HK-2 (cell line): ENCODE measurements around the gene AGO3.
A peak's percentile ranks its signal among the peaks of the same experiment; 100 is the strongest.

Experiments
- DNase-seq: peaks from one replicate; pipeline ENCODE4 v3.0.0-alpha.2; 2018; ENCODE audit not compliant: unreplicated experiment

AGO3 gene

GRCh38 chr1:36083635-36084496 is 153.0 kb downstream of the AGO3 start, which contains the start of gene TEKT2:
TSS of gene TEKT2 (plus strand) at chr1:36084094. CDS start at chr1:36084922, 828 bp downstream.
- no peak for DNase-seq

GRCh38 chr1:36084497-36085115 is 153.7 kb downstream of the AGO3 start:
- DNase-seq, result no peak

DNA sequence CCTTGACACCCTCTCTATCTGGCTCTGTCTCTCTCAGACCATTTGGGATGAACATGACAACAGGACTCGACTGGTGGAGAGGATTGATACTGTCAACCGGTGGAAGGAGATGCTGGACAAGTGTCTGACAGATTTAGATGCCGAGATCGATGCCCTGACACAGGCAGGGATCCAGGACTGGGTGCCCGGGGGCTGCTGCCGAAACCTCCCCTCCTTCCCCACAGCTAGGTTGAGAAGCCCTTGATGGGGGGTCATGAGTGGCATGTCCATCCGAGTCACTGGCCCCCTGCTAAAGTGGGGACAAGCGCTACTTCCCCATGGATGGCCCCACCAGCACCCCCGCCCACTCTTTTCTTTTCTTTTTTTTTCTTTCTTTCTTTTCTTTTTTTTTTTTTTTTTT is 154.2 kb downstream of the AGO3 start:
- no peak for DNase-seq

DNA sequence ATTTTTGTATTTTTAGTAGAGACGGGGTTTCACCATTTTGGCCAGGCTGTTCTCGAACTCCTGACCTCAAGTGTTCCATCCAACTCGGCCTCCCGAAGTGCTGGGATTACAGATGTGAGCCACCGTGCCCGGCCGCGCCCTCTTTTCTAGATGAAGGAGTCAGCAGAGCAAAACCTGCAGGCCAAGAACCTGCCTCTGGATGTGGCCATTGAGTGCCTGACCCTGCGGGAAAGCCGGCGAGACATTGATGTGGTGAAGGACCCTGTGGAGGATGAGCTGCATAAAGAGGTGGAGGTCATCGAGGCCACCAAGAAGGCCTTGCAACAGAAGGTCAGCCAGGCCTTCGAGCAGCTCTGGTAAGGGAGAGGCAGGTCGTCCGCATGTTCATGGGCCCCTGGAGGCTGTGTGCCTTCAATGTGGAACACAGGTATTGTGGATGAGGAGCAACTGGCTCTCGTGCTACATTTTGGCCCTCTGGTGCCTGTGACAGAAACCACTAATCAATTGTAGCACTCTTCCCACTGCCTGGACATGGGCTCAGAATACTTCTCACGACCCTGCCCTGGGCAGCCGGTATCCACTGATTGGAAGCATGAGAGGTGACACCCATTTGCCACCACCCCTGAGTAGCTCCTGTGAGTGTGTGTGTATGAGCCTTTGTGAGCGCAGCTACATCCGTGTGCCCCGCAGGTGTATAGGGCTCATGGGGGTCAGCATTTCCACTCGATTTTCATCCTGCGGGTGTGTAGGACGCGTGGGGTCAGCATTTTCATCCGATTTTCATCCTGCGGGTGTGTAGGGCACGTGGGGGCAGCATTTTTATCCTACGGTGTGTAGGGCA is 155.0 kb downstream of the AGO3 start:
- DNase-seq, result no peak

DNA sequence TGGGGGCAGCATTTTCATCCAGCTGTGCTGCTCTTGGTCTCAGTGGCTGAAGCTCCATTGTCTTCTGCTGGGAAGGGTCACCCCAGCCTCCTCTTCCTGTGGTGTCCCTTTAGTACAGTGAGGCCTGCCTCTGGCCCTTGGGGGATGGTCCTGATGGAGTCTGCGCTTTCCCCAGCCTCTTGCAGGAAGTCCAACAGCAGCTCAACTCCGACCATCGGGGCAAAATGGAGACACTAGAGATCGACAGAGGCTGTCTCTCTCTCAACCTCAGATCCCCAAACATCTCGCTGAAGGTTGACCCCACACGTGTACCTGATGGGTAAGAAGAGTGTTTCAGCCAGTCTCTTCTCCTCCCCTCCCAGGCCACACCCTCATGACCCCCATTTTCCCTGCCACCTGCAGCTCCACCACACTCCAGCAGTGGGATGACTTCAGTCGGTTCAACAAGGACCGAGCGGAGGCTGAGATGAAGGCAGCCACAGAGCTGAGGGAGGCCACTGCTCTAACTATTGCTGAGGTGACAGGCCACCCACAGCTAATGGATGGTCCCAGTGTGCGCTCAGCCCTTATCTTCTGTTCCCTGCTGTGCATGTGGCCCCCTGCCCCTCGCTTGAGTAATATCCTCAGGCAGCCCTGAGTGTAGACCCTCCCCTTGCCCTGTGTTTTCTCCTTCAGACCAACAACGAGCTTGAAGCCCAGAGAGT is 155.8 kb downstream of the AGO3 start:
- DNase-seq, result no peak

GRCh38 chr1:36087233-36088123 is 156.6 kb downstream of the AGO3 start:
- DNase-seq, result no peak

DNA sequence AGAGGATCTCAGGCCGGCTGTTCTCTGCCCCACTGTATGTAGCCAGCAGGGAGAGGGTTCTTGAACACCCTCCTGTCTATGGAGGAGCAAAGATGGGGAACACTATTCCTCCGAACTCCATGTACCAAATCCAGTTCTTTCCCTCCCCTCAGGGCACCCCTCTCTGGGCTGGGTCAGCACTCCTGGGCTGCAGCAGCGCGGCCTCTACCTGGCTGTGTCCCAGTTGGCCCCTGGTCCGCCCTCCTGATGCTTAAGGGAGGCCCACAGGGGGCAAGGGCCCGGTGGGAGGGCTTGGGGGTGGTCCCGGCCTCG is 157.3 kb downstream of the AGO3 start:
- no peak for DNase-seq

- DNase-seq, result peak; percentile 90
Measured at GRCh38 chr1:36088577-36089392, 157.9 kb downstream of the AGO3 start, which contains the start of gene ADPRS. TSS of gene ADPRS (plus strand) at chr1:36088892. CDS start at chr1:36088905, 13 bp downstream.

- peak; percentile 30 for DNase-seq
Measured at GRCh38 chr1:36089393-36090121, 158.7 kb downstream of the AGO3 start.

GRCh38 chr1:36091141-36091540 is 160.2 kb downstream of the AGO3 start:
- no peak for DNase-seq

- DNase-seq, result no peak
Measured at GRCh38 chr1:36091698-36092097, 160.8 kb downstream of the AGO3 start.

DNA sequence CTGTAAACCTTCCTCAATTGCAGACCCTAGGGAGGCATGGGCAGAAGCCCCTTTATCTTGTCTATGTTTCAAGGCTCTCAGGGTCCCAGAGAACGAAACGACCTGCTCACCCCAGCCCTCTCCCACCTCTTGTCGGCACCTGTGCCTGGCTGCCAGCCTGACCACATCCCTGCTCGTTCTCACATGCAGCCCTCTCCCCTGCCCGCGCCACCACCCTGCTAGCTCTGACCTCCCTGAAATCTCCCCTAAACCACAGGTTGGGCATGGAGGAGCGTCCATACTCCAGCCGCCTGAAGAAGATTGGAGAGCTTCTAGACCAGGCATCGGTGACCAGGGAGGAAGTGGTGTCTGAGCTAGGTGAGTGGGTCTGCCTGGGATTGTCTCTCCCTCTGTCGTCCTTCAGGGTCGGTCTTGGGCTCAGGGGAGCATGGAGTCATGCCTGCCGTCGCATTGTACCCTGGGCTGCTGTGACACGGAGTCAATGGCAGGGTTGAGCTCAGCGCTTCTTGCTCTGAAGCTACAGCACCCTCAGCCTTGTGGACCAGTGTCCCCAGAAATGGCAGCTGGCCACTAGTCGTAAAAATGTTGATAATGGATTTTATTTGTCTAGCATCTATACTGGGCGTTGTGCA is 161.4 kb downstream of the AGO3 start:
- no peak for DNase-seq

DNA sequence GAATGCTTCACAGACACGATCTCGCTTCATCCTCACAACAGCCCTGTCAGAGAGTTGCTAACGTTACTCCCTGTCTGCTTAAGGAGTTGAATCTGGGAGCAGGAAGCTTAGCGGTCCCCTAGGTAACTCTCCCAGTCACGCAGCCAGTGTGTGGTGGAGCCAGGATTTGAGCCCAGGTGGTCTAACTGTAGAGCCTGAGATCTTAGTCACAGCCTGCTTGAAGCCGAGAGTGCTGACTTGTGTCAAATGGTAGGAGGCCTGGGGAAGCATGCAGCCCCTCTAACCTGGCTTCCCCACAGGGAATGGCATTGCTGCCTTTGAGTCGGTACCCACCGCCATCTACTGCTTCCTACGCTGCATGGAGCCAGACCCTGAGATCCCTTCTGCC is 161.9 kb downstream of the AGO3 start:
- no peak for DNase-seq

- DNase-seq, result no peak
Measured at GRCh38 chr1:36093226-36093625, 162.3 kb downstream of the AGO3 start.

DNA sequence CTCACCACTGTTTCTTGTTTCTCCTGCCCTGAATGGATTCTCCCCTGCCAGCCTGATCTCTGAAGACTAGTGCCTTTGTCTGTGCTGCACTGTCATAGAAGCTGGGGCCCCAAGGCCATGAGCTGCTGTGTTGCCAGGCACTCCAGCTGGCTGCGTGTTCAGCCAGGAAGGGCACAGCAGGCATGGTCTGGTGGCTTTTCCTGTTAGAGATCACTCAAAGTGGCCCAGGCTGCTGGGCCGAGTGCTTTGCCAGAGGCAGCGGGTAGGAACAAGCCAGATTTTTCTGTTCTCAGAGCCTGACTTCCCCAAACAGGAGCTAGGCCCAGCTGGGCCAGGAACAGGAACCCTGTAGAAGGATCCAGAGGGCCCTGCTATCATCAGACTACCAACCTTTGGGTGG is 163.0 kb downstream of the AGO3 start:
- no peak for DNase-seq

DNA sequence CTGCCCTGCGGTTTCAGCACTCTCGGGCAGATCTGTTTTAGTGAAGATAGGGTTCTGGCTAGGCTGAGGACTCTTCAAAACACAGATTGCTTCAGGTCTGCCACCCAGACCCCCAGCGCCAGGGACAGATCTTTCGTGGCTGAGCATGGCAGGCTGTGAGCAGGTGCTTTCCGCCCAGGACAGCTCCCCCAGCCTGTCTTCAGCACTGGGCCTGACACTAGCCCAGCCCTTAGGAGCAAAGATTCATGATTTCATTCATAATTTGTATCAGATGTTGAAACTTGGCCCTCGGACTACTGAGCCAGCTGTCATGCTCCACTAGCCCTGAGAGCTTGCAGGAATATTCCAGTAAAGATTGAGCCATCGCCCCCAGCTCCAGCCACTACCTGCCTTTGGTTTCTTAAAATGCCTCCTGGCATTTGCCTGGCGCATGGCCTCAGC is 163.7 kb downstream of the AGO3 start:
- no peak for DNase-seq

GRCh38 chr1:36095760-36096405 is 165.0 kb downstream of the AGO3 start:
- no peak for DNase-seq
